DOHH2 (cell line): ENCODE measurements around the gene POLRMT.

Source experiments
- H3F3A ChIP-seq: fragments of 200-600 bp; sonication (generic), shearing (Covaris generic); 2 replicates; pipeline ENCODE4 v1.6.0; 2016; ENCODE audit warnings: antibody characterized with exemption, mild to moderate bottlenecking; ENCODE audit not compliant: control insufficient read depth, insufficient read depth
- H3K27ac ChIP-seq: fragments of 200-600 bp; sonication (generic); 2 replicates; pipeline ENCODE4 v1.5.1; 2014; ENCODE audit warnings: low read depth, mild to moderate bottlenecking, low read length, moderate library complexity
- H3K27me3 ChIP-seq: fragments of 200-600 bp; sonication (generic); 2 replicates; pipeline ENCODE4 v1.6.1; 2014; ENCODE audit warnings: mild to moderate bottlenecking, low read length, mixed read lengths; ENCODE audit not compliant: control insufficient read depth
- H3K36me3 ChIP-seq: fragments of 200-600 bp; sonication (generic); 2 replicates; pipeline ENCODE4 v1.6.1; 2014; ENCODE audit warnings: mild to moderate bottlenecking, low read length, moderate library complexity, mixed read lengths; ENCODE audit not compliant: control insufficient read depth
- H3K4me1 ChIP-seq: fragments of 200-600 bp; sonication (generic); 2 replicates; pipeline ENCODE4 v1.6.1; 2014; ENCODE audit warnings: mild to moderate bottlenecking, low read length, mixed read lengths; ENCODE audit not compliant: control insufficient read depth
- H3K4me2 ChIP-seq: fragments of 200-600 bp; sonication (generic); 2 replicates; pipeline ENCODE4 v1.6.0; 2014; ENCODE audit warnings: mild to moderate bottlenecking, low read length, moderate library complexity
- H3K4me3 ChIP-seq: fragments of 200-600 bp; sonication (generic); 2 replicates; pipeline ENCODE4 v1.5.1; 2014; ENCODE audit warnings: mild to moderate bottlenecking, low read length, mixed read lengths
- H3K79me2 ChIP-seq: fragments of 200-600 bp; sonication (generic); 2 replicates; pipeline ENCODE4 v1.6.1; 2014; ENCODE audit warnings: mild to moderate bottlenecking, low read length, mixed read lengths; ENCODE audit not compliant: control insufficient read depth
- H3K9me2 ChIP-seq: fragments of 200-600 bp; sonication (generic); replicated peaks from 2 replicates; pipeline ENCODE4 v1.6.1; 2014; ENCODE audit warnings: mild to moderate bottlenecking, low read length, mixed read lengths; ENCODE audit not compliant: control insufficient read depth
- H3K9me3 ChIP-seq: fragments of 200-600 bp; sonication (generic); 2 replicates; pipeline ENCODE4 v1.6.1; 2014; ENCODE audit warnings: antibody characterized with exemption, low read length, mixed read lengths; ENCODE audit not compliant: control insufficient read depth, insufficient read depth
- H4K20me1 ChIP-seq: fragments of 200-600 bp; sonication (generic); 2 replicates; pipeline ENCODE4 v1.6.0; 2014; ENCODE audit warnings: low read depth, mild to moderate bottlenecking, antibody characterized with exemption, low read length, moderate library complexity; ENCODE audit not compliant: control insufficient read depth, insufficient read depth
- CTCF ChIP-seq: fragments of 200-600 bp; sonication (generic); IDR thresholded peaks from one replicate; pipeline ENCODE4 v1.5.1; 2014; ENCODE audit warnings: antibody characterized with exemption, mild to moderate bottlenecking, low read depth, low read length; ENCODE audit not compliant: poor library complexity, severe bottlenecking
- EZH2phosphoT487 ChIP-seq: fragments of 200-600 bp; sonication (generic); IDR thresholded peaks from 2 replicates; pipeline ENCODE4 v1.6.1; 2017; ENCODE audit warnings: borderline replicate concordance, mild to moderate bottlenecking, antibody characterized with exemption, low read length, moderate library complexity, mixed read lengths

The POLRMT gene

GRCh38 chr19:658916-659839, 25.8 kb upstream of the POLRMT start:
- H3K79me2 ChIP-seq, result peaks cover 92% of the 10 kb centered on the region
- no peak for TF ChIP-seq EZH2phosphoT487
- no peak for TF ChIP-seq CTCF
- no peaks in the 10 kb centered on the region for H3K9me2 ChIP-seq
- peaks cover 25% of the 10 kb centered on the region for H3K4me1 ChIP-seq
- H3K27ac ChIP-seq, result no peak overlapping the region
- H3K4me3 ChIP-seq, result no peak overlapping the region
- H4K20me1 ChIP-seq, result peaks cover 30% of the 10 kb centered on the region
- H3K4me2 ChIP-seq, result peak overlapping the region; percentile 82
- H3K9me3 ChIP-seq, result no peaks in the 10 kb centered on the region
- H3K27me3 ChIP-seq, result no peaks in the 10 kb centered on the region
- peaks cover 73% of the 10 kb centered on the region for H3K36me3 ChIP-seq
- no peaks in the 10 kb centered on the region for H3F3A ChIP-seq

GRCh38 chr19:658059-658839, 24.9 kb upstream of the POLRMT start:
- Histone ChIP-seq H4K20me1 (peaks cover 37% of the 10 kb centered on the region), H3K4me2 (no peak overlapping the region), H3K27ac (no peak overlapping the region), H3K4me3 (no peak overlapping the region), H3K9me3 (no peaks in the 10 kb centered on the region), H3K27me3 (no peaks in the 10 kb centered on the region), H3K4me1 (peaks cover 16% of the 10 kb centered on the region), H3K9me2 (no peaks in the 10 kb centered on the region), H3K79me2 (peaks cover 97% of the 10 kb centered on the region), H3F3A (no peaks in the 10 kb centered on the region), H3K36me3 (peaks cover 83% of the 10 kb centered on the region)
- TF ChIP-seq CTCF (no peak), EZH2phosphoT487 (no peak)

GRCh38 chr19:657611-658010, 24.3 kb upstream of the POLRMT start:
- peaks cover 42% of the 10 kb centered on the region for H4K20me1 ChIP-seq
- H3K4me2 ChIP-seq, result no peak overlapping the region
- H3K36me3 ChIP-seq, result peaks cover 86% of the 10 kb centered on the region

More at GRCh38 chr19:657611-658010, 24.3 kb upstream of the POLRMT start:
- H3K27ac ChIP-seq, result no peak overlapping the region
- no peak for TF ChIP-seq CTCF
- TF ChIP-seq EZH2phosphoT487, result no peak
- H3K4me1 ChIP-seq, result peaks cover 16% of the 10 kb centered on the region
- peaks cover 100% of the 10 kb centered on the region for H3K79me2 ChIP-seq
- no peak overlapping the region for H3K4me3 ChIP-seq
- H3K9me2 ChIP-seq, result no peaks in the 10 kb centered on the region
- no peaks in the 10 kb centered on the region for H3K27me3 ChIP-seq
- no peaks in the 10 kb centered on the region for H3K9me3 ChIP-seq
- no peaks in the 10 kb centered on the region for H3F3A ChIP-seq
